ENCODE measurements around the gene E2F6. TPM values are rescaled to one million over a fixed set of nuclear protein-coding genes. Genes with fewer than 3 reads are reported as not detected.

E2F6 gene
- total and polyA plus RNA-seq, 2 donors from 2014 or later: 7.8 to 12.7 TPM

- intact Hi-C loops (cut with DNase I): no loop called here
- no peaks in the 10 kb centered on the region for H3K4me1 ChIP-seq (ENCODE audit: control insufficient read depth in 2 of 3, insufficient read depth in 2 of 3, low read depth in 1 of 3, low read length in 3 of 3)
- TF ChIP-seq, protein P1, sequence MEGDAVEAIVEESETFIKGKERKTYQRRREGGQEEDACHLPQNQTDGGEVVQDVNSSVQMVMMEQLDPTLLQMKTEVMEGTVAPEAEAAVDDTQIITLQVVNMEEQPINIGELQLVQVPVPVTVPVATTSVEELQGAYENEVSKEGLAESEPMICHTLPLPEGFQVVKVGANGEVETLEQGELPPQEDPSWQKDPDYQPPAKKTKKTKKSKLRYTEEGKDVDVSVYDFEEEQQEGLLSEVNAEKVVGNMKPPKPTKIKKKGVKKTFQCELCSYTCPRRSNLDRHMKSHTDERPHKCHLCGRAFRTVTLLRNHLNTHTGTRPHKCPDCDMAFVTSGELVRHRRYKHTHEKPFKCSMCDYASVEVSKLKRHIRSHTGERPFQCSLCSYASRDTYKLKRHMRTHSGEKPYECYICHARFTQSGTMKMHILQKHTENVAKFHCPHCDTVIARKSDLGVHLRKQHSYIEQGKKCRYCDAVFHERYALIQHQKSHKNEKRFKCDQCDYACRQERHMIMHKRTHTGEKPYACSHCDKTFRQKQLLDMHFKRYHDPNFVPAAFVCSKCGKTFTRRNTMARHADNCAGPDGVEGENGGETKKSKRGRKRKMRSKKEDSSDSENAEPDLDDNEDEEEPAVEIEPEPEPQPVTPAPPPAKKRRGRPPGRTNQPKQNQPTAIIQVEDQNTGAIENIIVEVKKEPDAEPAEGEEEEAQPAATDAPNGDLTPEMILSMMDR (IDR thresholded peaks at IDR 0.05; ENCODE audit: borderline replicate concordance, extremely low read depth, insufficient read depth): no peak
- H3K9ac ChIP-seq (ENCODE audit: low read length in 3 of 3): no peak overlapping the region
- FAIRE-seq (no peak), DNase-seq (no peak)
- no peaks in the 10 kb centered on the region for H3K27me3 ChIP-seq (ENCODE audit: control insufficient read depth, insufficient read depth, low read length)
- no peak overlapping the region for H3K27ac ChIP-seq (ENCODE audit: low read depth in 2 of 2, low read length in 2 of 2)
- no peaks in the 10 kb centered on the region for H3K36me3 ChIP-seq (ENCODE audit: control insufficient read depth in 2 of 3, insufficient read depth in 3 of 3, low read length in 3 of 3)
- H3K9me3 ChIP-seq (ENCODE audit: control insufficient read depth in 2 of 3, insufficient read depth in 1 of 3, low read length in 3 of 3): no peaks in the 10 kb centered on the region
- no peak overlapping the region for H3K4me3 ChIP-seq (ENCODE audit: low read length in 3 of 3)
Measured at GRCh38 chr2:11437602-11438001, 28.4 kb downstream of the E2F6 start.

DNA sequence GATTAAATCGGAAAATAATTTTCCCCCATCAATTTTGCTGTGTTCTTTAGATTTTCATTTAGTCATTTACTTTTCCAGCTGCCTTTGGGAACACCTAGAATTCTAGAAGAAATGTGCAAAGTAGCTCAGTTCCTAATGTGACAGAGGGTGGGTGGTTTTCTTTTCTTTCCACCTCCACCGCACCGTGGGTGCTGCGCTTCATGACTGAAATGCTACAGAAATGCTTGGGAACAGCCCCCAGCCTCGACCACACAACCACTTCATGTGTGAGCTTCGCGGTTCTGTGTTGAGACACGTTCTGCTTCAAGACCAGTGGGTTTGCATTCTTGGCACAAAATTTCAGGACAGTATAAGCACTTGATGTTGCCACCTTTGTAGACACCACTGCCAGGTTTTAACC, 30.9 kb downstream of the E2F6 start:
- Histone ChIP-seq H3K9me3 (ENCODE audit: control insufficient read depth in 2 of 3, insufficient read depth in 1 of 3, low read length in 3 of 3) (no peaks in the 10 kb centered on the region), H3K36me3 (ENCODE audit: control insufficient read depth in 2 of 3, insufficient read depth in 3 of 3, low read length in 3 of 3) (no peaks in the 10 kb centered on the region), H3K9ac (ENCODE audit: low read length in 3 of 3) (no peak overlapping the region), H3K4me1 (ENCODE audit: control insufficient read depth in 2 of 3, insufficient read depth in 2 of 3, low read depth in 1 of 3, low read length in 3 of 3) (no peaks in the 10 kb centered on the region), H3K27ac (ENCODE audit: low read depth in 2 of 2, low read length in 2 of 2) (no peak overlapping the region), H3K27me3 (ENCODE audit: control insufficient read depth, insufficient read depth, low read length) (no peaks in the 10 kb centered on the region), H3K4me3 (ENCODE audit: low read length in 3 of 3) (no peak overlapping the region)
- DNase-seq: no peak
- no peak for FAIRE-seq
- TF ChIP-seq, protein P1 (IDR thresholded peaks at IDR 0.05; ENCODE audit: borderline replicate concordance, extremely low read depth, insufficient read depth): no peak
- intact Hi-C loops (cut with DNase I): no loop called here

DNA sequence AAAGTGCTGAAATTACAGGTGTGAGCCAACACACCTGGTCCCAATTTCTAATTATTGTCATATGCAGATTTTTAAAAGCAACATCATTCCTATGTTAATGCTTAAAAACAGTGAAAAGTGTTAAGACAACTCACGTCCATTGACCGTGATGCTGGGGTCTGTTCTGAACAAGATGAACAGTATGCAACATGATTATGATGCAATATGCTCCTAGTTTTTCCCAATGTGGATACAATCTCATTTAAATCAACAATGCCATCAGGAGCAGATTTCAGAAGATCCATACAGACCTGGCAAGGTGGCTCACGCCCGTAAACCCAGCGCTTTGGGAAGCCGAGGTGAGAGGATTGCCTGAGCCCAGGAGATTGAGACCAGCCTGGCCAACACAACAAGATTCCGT, 31.5 kb downstream of the E2F6 start:
- no peak overlapping the region for H3K9ac ChIP-seq (ENCODE audit: low read length in 3 of 3)
- no peak overlapping the region for H3K4me3 ChIP-seq (ENCODE audit: low read length in 3 of 3)
- no peaks in the 10 kb centered on the region for H3K27me3 ChIP-seq (ENCODE audit: control insufficient read depth, insufficient read depth, low read length)
- no peaks in the 10 kb centered on the region for H3K4me1 ChIP-seq (ENCODE audit: control insufficient read depth in 2 of 3, insufficient read depth in 2 of 3, low read depth in 1 of 3, low read length in 3 of 3)
- TF ChIP-seq, protein P1 (IDR thresholded peaks at IDR 0.05; ENCODE audit: borderline replicate concordance, extremely low read depth, insufficient read depth): no peak
- intact Hi-C loops (cut with DNase I): no loop called here
- FAIRE-seq: no peak
- no peak for DNase-seq
- no peak overlapping the region for H3K27ac ChIP-seq (ENCODE audit: low read depth in 2 of 2, low read length in 2 of 2)
- no peaks in the 10 kb centered on the region for H3K36me3 ChIP-seq (ENCODE audit: control insufficient read depth in 2 of 3, insufficient read depth in 3 of 3, low read length in 3 of 3)
- no peaks in the 10 kb centered on the region for H3K9me3 ChIP-seq (ENCODE audit: control insufficient read depth in 2 of 3, insufficient read depth in 1 of 3, low read length in 3 of 3)

GRCh38 chr2:11433822-11434221, 32.1 kb downstream of the E2F6 start:
- Histone ChIP-seq H3K4me1 (ENCODE audit: control insufficient read depth in 2 of 3, insufficient read depth in 2 of 3, low read depth in 1 of 3, low read length in 3 of 3) (no peaks in the 10 kb centered on the region), H3K4me3 (ENCODE audit: low read length in 3 of 3) (no peak overlapping the region), H3K27me3 (ENCODE audit: control insufficient read depth, insufficient read depth, low read length) (no peaks in the 10 kb centered on the region), H3K36me3 (ENCODE audit: control insufficient read depth in 2 of 3, insufficient read depth in 3 of 3, low read length in 3 of 3) (no peaks in the 10 kb centered on the region), H3K9me3 (ENCODE audit: control insufficient read depth in 2 of 3, insufficient read depth in 1 of 3, low read length in 3 of 3) (no peaks in the 10 kb centered on the region), H3K9ac (ENCODE audit: low read length in 3 of 3) (no peak overlapping the region), H3K27ac (ENCODE audit: low read depth in 2 of 2, low read length in 2 of 2) (no peak overlapping the region)
- FAIRE-seq (no peak), DNase-seq (no peak)
- TF ChIP-seq, protein P1 (IDR thresholded peaks at IDR 0.05; ENCODE audit: borderline replicate concordance, extremely low read depth, insufficient read depth): no peak
- intact Hi-C loops (cut with DNase I): no loop called here
